Common myeloid progenitor, CD34-positive (primary cell): ENCODE results near the gene ACAP3.

Source experiments
- CTCF ChIA-PET: fragments of 350-600 bp; sonication (Branson Sonifier 250); formaldehyde crosslinking; loops from one replicate; lab custom pipeline; 2021; ENCODE audit warnings: antibody characterized with exemption; lab: Charles Lee
- POLR2A ChIA-PET: fragments of 350-600 bp; sonication (Branson Sonifier 250); formaldehyde crosslinking; loops from one replicate; lab custom pipeline; 2021; ENCODE audit warnings: antibody characterized with exemption; lab: Charles Lee
- DNase-seq, 3 donors: peaks; one replicate each; pipeline versions ENCODE4 v3.0.0 to v3.0.0-alpha.2; 2013
- H3K27ac ChIP-seq, 2 experiments: 1 replicate in 1 of 2; 2 replicates in 1 of 2; pipeline ENCODE4 v1.7.0; 2013; ENCODE audit warnings: inconsistent platforms in 2 of 2, low read length in 2 of 2, mild to moderate bottlenecking in 2 of 2, low read depth in 1 of 2, moderate library complexity in 1 of 2; ENCODE audit not compliant: severe bottlenecking in 2 of 2, insufficient read depth in 1 of 2, poor library complexity in 1 of 2
- H3K27me3 ChIP-seq, 5 experiments: replicated peaks in 2 of 5; 1 replicate in 3 of 5; 2 replicates in 2 of 5; pipeline versions ENCODE4 v1.6.1 to v1.7.0; 2013; ENCODE audit warnings: low read length in 4 of 5, mild to moderate bottlenecking in 2 of 5, moderate library complexity in 2 of 5, inconsistent platforms in 1 of 5; ENCODE audit not compliant: insufficient read depth in 5 of 5, control insufficient read depth in 4 of 5
- H3K36me3 ChIP-seq, 4 experiments: 1 replicate in 2 of 4; 2 replicates in 2 of 4; pipeline versions ENCODE4 v1.6.1 to v1.7.0; 2013; ENCODE audit warnings: low read length in 3 of 4, control low read depth in 1 of 4, mild to moderate bottlenecking in 1 of 4; ENCODE audit not compliant: control insufficient read depth in 4 of 4, insufficient read depth in 4 of 4
- H3K4me1 ChIP-seq, 4 experiments: 1 replicate in 3 of 4; 2 replicates in 1 of 4; pipeline versions ENCODE4 v1.6.1 to v1.7.1; 2013; ENCODE audit warnings: low read length in 3 of 4, mild to moderate bottlenecking in 3 of 4, control low read depth in 1 of 4, inconsistent platforms in 1 of 4, moderate library complexity in 1 of 4; ENCODE audit not compliant: control insufficient read depth in 4 of 4, insufficient read depth in 4 of 4; ENCODE audit errors: control extremely low read depth in 1 of 4
- H3K4me3 ChIP-seq, 7 experiments: 1 replicate in 4 of 7; 2 replicates in 3 of 7; pipeline versions ENCODE4 v1.5.1 to v1.7.0; 2013; ENCODE audit warnings: mild to moderate bottlenecking in 7 of 7, low read length in 6 of 7, moderate library complexity in 6 of 7, inconsistent platforms in 2 of 7, low read depth in 2 of 7, control low read depth in 1 of 7; ENCODE audit not compliant: insufficient read depth in 4 of 7, control insufficient read depth in 1 of 7; ENCODE audit errors: extremely low read depth in 1 of 7
- H3K9me3 ChIP-seq, 5 experiments: 1 replicate in 4 of 5; 2 replicates in 1 of 5; pipeline versions ENCODE4 v1.6.1 to v1.7.1; 2013; ENCODE audit warnings: low read length in 4 of 5, mild to moderate bottlenecking in 2 of 5, inconsistent platforms in 1 of 5, low read depth in 1 of 5, moderate library complexity in 1 of 5; ENCODE audit not compliant: control insufficient read depth in 4 of 5, insufficient read depth in 2 of 5; ENCODE audit errors: control extremely low read depth in 1 of 5
- WGBS: methylation state at CpG from one replicate; pipeline ENCODE4 v1.1.5; 2013; ENCODE audit not compliant: insufficient coverage; 5-methylcytosine and 5-hydroxymethylcytosine counted together

The ACAP3 gene

DNA sequence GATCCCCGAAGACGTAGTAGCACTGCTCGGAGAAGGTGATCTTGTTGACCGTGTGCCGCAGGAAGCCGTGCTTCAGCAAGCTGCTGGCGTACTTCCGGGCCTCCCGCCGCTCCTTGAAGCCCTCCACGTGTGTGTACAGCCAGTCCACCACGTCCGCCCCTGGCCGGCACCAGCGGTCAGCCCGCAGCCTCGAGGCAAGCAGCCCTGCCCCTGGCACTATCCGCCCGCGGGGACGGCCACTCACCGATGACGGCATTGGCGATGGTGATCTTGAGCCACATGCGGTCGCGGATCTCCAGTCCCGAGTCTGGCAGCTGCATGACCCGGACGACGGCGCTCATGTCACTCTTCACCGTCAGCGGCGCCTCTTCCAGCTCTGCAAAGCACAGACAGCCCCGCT is 30.5 kb upstream of the ACAP3 start:
- Histone ChIP-seq H3K36me3 (peaks cover 5 to 48% (median 21%) of the 10 kb centered on the region in 4 experiments), H3K27me3 (no peaks in the 10 kb centered on the region), H3K27ac (no peak overlapping the region), H3K4me3 (no peak overlapping the region), H3K4me1 (no peaks in the 10 kb centered on the region), H3K9me3 (no peaks in the 10 kb centered on the region)
- ChIA-PET POLR2A (no interaction called here), CTCF (no interaction called here)
- DNase-seq, result no peak
- 97% methylated on average over 36 of the region's 36 CpGs for WGBS

DNA sequence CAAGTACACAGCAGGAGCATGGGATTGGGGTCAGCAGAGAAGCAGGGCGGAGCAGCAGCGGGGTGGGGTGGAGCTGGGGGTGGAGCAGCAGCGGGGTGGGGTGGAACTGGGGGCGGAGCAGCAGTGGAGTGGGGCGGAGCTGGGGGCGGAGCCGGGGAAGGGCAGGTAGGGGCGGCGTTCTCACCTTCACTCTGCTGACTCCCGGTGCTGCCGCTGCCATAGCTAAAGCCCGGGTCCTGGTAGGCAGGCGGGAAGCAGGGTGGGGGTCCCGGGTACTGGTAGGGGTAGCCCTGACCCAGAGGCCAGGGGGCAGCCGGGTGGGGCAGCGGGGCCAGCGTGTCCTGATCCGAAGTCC is 30.0 kb upstream of the ACAP3 start:
- Histone ChIP-seq H3K27ac (no peak overlapping the region), H3K27me3 (no peaks in the 10 kb centered on the region), H3K4me3 (no peak overlapping the region), H3K4me1 (no peaks in the 10 kb centered on the region), H3K36me3 (peaks cover 5 to 48% (median 21%) of the 10 kb centered on the region in 4 experiments), H3K9me3 (no peaks in the 10 kb centered on the region)
- ChIA-PET POLR2A (no interaction called here), CTCF (no interaction called here)
- 99% methylated on average over 9 of the region's 18 CpGs for WGBS
- no peak for DNase-seq

DNA sequence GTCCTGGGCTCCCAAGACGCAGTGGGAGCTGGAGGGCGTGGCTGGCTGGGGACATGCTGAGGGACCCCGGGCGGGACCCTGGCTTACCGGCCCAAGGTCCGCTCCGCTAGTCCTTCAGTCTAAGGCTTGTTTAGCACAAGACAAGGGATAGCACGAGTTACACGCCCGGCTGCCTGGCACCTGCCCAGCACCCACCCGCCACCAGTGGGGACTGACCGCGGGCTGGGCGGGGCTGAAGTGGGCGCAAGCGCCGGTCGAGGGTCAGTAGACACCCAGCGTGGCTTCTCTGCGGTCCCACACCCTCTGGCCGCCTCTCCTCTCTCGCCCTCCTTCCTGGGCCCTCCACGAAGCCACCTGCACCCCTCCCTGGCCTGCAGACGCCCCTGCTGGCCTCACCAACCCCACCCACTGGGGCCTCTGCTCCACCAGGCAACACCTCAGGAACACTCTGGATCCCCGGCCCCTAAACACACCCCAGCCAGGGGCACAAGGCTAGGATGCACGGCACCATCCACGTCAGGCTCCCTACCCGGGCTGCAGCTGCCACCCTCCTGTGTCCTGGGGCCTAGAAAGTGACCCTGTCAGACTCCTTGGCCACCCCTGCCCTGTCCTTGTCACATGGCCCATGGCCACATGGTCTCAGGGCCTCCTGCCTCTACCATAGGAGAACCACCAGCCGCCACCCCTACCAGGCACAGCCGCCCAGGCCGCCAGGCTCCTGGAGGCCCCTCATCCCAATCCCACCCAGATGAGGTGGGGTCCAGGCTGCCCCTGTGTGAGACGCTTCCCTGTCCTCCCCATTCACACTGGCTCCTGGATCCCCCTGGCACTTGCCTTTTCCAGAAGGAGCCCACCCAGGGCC is 29.4 kb upstream of the ACAP3 start:
- POLR2A ChIA-PET, result interaction anchor here (0.6 to 0.8 kb wide), 2 partner anchors 9 to 12 kb away, joined by 3 read pairs; no protein-coding TSS in a partner anchor
- no peaks in the 10 kb centered on the region for H3K9me3 ChIP-seq
- DNase-seq, result no peak
- 98% methylated on average over 26 of the region's 32 CpGs for WGBS
- CTCF ChIA-PET, result no interaction called here
- no peak overlapping the region for H3K4me3 ChIP-seq
- H3K27me3 ChIP-seq, result no peaks in the 10 kb centered on the region
- no peak overlapping the region for H3K27ac ChIP-seq
- no peaks in the 10 kb centered on the region for H3K4me1 ChIP-seq
- H3K36me3 ChIP-seq, result peaks cover 5 to 48% (median 21%) of the 10 kb centered on the region in 4 experiments

DNA sequence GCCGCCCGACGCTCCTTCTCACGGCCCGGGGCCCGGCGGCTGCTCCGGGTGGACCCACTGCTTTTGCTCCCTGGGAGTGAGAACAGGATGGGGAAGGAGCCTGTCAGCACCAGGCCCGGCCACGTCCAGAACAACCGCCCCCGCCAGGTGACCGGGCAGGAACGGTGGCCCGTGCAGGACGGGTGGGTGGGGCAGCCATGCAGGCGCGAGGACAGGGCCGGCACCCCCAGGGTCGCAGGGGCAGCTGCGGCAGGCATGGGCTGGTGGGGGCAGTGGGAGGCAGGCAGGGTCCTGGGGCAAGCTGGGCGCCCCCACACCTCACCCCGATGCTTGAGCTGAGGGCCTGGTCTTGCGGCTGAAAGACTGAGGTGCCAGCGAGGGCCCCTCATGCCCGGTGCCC is 28.7 kb upstream of the ACAP3 start:
- POLR2A ChIA-PET, result interaction anchor here (0.6 to 0.8 kb wide), 3 partner anchors 9 to 331 kb away, joined by 3 read pairs; no protein-coding TSS in a partner anchor
- H3K27me3 ChIP-seq, result no peaks in the 10 kb centered on the region
- 98% methylated on average over 23 of the region's 26 CpGs for WGBS

DNA sequence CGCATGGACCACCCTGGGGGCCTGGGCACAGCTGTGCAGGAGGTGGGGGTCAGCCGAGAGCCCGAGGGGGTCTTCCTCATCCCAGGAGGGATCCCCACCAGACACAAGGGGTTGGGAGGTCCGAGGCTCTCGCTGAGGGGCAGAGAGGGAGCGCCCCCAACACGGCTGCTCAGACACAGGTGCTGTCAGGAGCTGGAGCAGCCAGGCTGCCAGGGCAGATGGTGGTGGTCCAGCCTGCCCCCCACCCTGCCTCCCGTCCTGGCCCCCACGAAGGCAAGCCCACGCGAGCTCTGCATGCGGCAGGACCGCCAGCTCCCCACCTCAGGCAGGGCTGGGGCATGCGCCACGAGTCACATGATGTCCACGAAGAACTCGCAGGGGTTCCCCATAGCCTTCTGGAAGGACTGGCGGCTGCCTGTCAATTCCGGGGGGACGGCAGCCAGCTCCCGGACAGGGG is 28.1 kb upstream of the ACAP3 start:
- CTCF ChIA-PET, result interaction anchor here (1.0 to 1.4 kb wide), 3 partner anchors 36 to 105 kb away, joined by 3 to 4 read pairs (median 3); partner anchors contain the start of gene SCNN1D
- Histone ChIP-seq H3K4me1 (no peaks in the 10 kb centered on the region), H3K9me3 (no peaks in the 10 kb centered on the region), H3K4me3 (no peak overlapping the region), H3K36me3 (peaks cover 2 to 35% (median 16%) of the 10 kb centered on the region in 4 experiments), H3K27me3 (no peaks in the 10 kb centered on the region), H3K27ac (no peak overlapping the region)
- DNase-seq, result no peak
- POLR2A ChIA-PET, result interaction anchor here (0.6 kb wide), 1 partner anchor 331 kb away, joined by 3 read pairs; no protein-coding TSS in a partner anchor
- 93% methylated on average over 17 of the region's 21 CpGs for WGBS

More for the DNA sequence above, 28.7 kb upstream of the ACAP3 start:
- no peaks in the 10 kb centered on the region for H3K9me3 ChIP-seq
- peaks cover 5 to 41% (median 21%) of the 10 kb centered on the region in 4 experiments for H3K36me3 ChIP-seq
- no peak overlapping the region for H3K27ac ChIP-seq
- H3K4me1 ChIP-seq, result no peaks in the 10 kb centered on the region
- CTCF ChIA-PET, result interaction anchor here (1.0 kb wide), 1 partner anchor 35 kb away, joined by 3 read pairs; no protein-coding TSS in a partner anchor
- no peak for DNase-seq
- H3K4me3 ChIP-seq, result no peak overlapping the region

DNA sequence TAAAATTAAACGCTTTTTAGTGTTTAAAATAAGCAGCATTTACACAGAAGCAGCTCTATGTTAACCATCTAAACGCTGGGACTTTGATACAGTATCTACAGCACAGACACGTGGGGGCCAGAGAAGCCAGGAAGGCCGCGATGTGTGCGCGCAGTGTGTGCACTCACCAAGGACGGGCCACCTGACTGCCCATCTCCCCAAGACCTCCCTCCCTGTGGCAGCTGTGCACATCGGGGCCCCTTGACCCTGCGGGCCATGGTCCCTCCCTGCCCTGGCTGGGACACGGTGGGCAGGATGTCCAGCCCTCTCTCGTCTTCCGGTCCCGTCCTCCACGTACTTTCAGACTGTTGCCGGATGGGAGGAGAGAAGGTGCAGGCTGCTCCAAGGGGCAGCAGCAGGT is 27.6 kb upstream of the ACAP3 start:
- Histone ChIP-seq H3K4me1 (no peaks in the 10 kb centered on the region), H3K9me3 (no peaks in the 10 kb centered on the region), H3K27ac (no peak overlapping the region), H3K4me3 (no peak overlapping the region), H3K27me3 (no peaks in the 10 kb centered on the region), H3K36me3 (peaks cover 2 to 30% (median 13%) of the 10 kb centered on the region in 4 experiments)
- ChIA-PET POLR2A (interaction anchor here (0.6 kb wide), 1 partner anchor 8 kb away, joined by 4 read pairs; no protein-coding TSS in a partner anchor), CTCF (interaction anchor here (1.2 to 1.4 kb wide), 2 partner anchors 56 to 105 kb away, joined by 3 to 4 read pairs; partner anchors contain the start of gene SCNN1D)
- no peak for DNase-seq
- WGBS, result 93% methylated on average over 11 of the region's 16 CpGs
